Fibroblast of villous mesenchyme (primary cell): Measurements from ENCODE around the gene M1AP. TPM values are rescaled to one million over a fixed set of nuclear protein-coding genes. Genes with fewer than 3 reads are reported as not detected.

ENCODE experiments used
- DNase-seq: peaks from one replicate; pipeline ENCODE4 v3.0.0-alpha.2; 2010; ENCODE audit warnings: low read depth
- H3K4me3 ChIP-seq: 2 replicates; pipeline ENCODE4 v1.5.1; 2011; ENCODE audit warnings: low read depth, mild to moderate bottlenecking, low read length
- total RNA-seq: library from RNA; depleted of rRNA; stranded (reverse); fragments of >200 nt; gene quantifications from 2 replicates; pipeline ENCODE4 v1.2.3, GENCODE V29; 2012
- TF ChIP-seq, protein P1 (sequence below): IDR thresholded peaks from 2 replicates; pipeline ENCODE4 v1.5.1; 2012; ENCODE audit warnings: low read depth, mild to moderate bottlenecking, low read length; ENCODE audit not compliant: insufficient read depth

M1AP gene
- total RNA-seq, 1 donor = not detected

DNA sequence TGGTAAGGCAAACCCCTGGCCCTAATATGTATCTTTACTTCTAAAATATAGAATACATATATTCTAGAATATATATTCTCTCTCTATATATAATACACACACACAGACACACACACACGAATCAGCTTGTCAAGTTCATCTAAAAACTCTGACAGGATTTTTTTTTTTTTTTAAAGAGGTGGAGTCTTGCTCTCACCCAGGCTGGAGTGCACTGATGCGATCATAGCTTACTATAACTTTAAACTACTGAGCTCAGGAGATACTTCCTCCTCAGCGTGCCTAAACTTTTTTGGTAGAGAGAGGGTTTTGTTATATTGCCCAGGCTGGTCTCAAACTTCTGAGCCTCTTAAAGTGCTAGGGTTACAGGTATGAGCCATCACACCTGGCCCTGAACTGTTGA lies 48.5 kb downstream of the M1AP start:
- no peak overlapping the region for H3K4me3 ChIP-seq
- DNase-seq = no peak
- TF ChIP-seq, protein P1, sequence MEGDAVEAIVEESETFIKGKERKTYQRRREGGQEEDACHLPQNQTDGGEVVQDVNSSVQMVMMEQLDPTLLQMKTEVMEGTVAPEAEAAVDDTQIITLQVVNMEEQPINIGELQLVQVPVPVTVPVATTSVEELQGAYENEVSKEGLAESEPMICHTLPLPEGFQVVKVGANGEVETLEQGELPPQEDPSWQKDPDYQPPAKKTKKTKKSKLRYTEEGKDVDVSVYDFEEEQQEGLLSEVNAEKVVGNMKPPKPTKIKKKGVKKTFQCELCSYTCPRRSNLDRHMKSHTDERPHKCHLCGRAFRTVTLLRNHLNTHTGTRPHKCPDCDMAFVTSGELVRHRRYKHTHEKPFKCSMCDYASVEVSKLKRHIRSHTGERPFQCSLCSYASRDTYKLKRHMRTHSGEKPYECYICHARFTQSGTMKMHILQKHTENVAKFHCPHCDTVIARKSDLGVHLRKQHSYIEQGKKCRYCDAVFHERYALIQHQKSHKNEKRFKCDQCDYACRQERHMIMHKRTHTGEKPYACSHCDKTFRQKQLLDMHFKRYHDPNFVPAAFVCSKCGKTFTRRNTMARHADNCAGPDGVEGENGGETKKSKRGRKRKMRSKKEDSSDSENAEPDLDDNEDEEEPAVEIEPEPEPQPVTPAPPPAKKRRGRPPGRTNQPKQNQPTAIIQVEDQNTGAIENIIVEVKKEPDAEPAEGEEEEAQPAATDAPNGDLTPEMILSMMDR = no peak

DNA sequence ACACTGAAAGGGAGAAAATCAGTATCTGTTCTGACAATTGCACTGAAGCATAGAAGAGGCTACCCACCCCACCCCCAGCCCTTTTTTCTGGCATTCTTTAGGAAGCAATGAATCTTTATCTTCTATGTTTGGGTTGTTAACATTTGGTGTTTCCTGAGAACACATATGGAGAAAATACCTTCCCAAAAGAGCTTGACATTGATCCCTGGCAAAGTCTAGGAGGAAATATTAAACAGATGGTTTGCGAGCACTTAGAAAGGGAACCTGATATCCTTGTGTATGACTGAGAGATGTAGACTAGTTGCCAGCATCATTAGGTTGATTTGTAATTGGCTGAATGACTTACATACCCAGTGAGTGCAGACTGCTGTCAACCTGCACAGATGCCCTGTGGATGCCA lies 50.7 kb downstream of the M1AP start:
- TF ChIP-seq, protein P1 = no peak
- no peak for DNase-seq
- no peak overlapping the region for H3K4me3 ChIP-seq

DNA sequence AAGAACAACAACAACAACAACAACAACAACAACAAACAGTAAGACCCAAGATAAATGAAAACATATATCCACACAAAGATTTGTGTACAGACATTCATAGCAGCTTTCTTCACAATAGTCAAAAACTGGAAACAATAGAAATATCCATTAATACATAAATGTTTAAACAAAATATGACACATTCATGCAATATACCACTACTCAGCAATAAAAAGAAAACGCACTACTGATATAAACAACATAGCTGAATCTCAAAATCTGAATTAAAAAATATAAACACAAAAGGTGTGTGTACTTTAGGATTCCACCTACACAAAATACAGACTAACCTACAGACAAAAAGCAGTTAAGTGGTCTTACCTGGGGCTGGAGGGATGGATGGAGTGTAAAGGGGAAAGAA lies 51.5 kb downstream of the M1AP start:
- DNase-seq = no peak
- H3K4me3 ChIP-seq = no peak overlapping the region
- TF ChIP-seq, protein P1 = no peak

DNA sequence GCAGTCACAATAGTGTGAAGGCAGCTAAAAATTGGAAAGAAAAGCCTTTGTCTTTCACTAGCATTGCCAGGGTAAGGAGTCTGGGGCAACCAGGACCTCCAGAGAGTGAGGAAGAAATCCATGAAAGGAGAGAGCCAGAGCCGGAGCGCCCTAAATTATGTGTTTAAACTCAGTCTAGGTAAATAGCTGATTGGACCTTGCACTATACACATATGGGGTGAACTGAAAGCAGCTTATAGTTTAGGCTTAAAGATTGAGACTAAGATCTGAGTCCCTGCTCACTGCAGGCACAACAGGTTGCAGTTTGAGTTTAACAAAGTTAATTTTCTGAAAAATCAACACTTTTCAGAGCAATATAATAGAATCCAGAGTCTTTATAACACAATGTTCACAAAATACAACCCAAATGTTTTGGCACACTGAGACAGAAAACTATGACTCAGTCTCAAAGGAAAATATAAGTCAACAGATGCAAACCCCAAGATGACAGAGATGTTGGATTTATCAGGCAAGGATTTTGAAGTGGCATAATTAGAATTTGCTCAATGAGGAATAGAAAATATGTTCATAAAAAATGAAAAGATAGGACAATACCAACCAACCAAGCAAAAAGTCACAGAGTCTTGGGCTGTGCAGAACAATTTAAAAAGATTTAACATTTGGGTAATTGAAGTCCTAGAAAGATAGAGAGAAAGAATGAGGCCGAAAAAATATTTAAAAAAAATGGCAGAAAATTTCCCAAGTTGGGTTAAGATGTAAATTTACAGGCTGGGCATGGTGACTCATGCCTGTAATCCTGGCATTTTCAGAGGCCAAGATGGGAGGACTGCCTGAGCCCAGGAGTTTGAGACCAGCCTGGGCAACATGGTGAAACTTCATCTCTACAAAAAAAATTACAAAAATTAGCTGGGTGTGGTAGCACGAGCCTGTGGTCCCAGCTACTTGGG lies 54.0 kb downstream of the M1AP start:
- TF ChIP-seq, protein P1 = no peak
- no peak for DNase-seq
- no peak overlapping the region for H3K4me3 ChIP-seq

DNA sequence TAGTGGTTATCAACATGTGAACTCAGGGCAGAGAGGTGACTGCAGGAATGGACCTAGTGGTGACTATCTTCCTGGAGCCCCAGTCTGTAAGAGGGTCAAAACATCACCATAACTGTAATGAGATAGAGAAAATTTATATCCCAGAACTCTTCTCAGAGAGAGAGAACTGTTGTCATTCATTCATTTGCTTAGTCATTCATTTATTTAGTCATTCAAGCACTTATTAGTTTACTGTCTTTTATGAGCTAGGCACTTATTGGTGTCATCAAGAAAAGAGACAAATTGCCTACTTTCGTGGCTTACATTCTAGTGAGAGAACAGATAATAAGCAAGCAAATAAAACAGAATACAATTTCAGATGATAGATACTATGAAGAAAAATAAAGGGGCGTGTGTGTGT lies 59.5 kb downstream of the M1AP start:
- no peak for DNase-seq
- H3K4me3 ChIP-seq = no peak overlapping the region

DNA sequence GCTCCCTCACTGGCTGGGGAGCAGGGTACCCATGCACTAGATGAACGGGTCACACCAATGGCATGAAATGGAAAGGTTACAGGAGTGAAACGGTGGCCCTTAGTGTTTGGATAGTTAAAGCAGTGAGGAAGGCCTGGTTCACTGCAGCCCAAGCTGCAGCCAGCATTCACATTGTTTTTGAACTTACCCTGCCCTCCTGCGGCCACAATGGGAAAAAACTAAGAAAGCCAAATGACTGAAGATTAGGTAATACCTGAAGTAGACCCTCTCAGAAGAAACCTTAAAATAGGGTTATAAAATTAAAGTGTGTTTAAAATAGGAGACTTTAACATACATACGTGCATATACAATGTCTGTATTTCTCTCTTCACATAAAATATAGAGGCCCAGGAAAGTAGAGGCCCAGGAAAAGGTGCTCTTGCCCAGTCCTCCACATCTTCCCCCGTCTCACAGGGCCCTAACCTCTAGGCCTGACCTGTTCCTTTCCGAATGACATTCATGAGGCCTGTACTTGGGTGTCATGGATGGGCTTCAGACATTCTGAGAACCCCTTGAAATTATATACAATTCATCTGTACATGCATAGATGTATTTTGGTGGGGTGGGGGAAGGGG lies 60.4 kb downstream of the M1AP start:
- H3K4me3 ChIP-seq = no peak overlapping the region
- TF ChIP-seq, protein P1 = peak; percentile 70
- peak; percentile 77 for DNase-seq

More for the DNA sequence above, 59.5 kb downstream of the M1AP start:
- TF ChIP-seq, protein P1 = no peak
